ENCODE results near the gene CNOT2. TPM values are rescaled to one million over a fixed set of nuclear protein-coding genes. Genes with fewer than 3 reads are reported as not detected.

CNOT2 gene
- total and polyA plus RNA-seq, 2 donors: 42.5 to 296 TPM

- no peaks in the 10 kb centered on the region for H3K4me1 ChIP-seq (ENCODE audit: insufficient read depth)
- peaks cover 1% of the 10 kb centered on the region for H3K36me3 ChIP-seq (ENCODE audit: insufficient read depth)
- no peak overlapping the region for H3K27ac ChIP-seq (ENCODE audit: low read depth)
- DNase-seq (ENCODE audit: extremely low spot score): no peak
- no peak overlapping the region for H3K4me3 ChIP-seq (ENCODE audit: low read depth, low read length)
These were observed 89.0 kb downstream of the CNOT2 start for GRCh38 chr12:70332236-70332635.

GRCh38 chr12:70334742-70335141 lies 91.5 kb downstream of the CNOT2 start:
- Histone ChIP-seq H3K36me3 (ENCODE audit: insufficient read depth) (peaks cover 6% of the 10 kb centered on the region), H3K4me3 (ENCODE audit: low read depth, low read length) (no peak overlapping the region), H3K4me1 (ENCODE audit: insufficient read depth) (no peaks in the 10 kb centered on the region), H3K27ac (ENCODE audit: low read depth) (no peak overlapping the region)
- WGBS: 96% methylated on average over 8 of the region's 8 CpGs
- DNase-seq (ENCODE audit: extremely low spot score): no peak

- H3K4me1 ChIP-seq (ENCODE audit: insufficient read depth): no peaks in the 10 kb centered on the region
- peaks cover 9% of the 10 kb centered on the region for H3K36me3 ChIP-seq (ENCODE audit: insufficient read depth)
- no peak overlapping the region for H3K27ac ChIP-seq (ENCODE audit: low read depth)
- WGBS: 94% methylated on average over 2 of the region's 2 CpGs
- DNase-seq (ENCODE audit: extremely low spot score): no peak
- H3K4me3 ChIP-seq (ENCODE audit: low read depth, low read length): no peak overlapping the region
These were observed 95.3 kb downstream of the CNOT2 start for GRCh38 chr12:70338531-70338930.

GRCh38 chr12:70351076-70351475 lies 107.8 kb downstream of the CNOT2 start:
- Histone ChIP-seq H3K4me3 (ENCODE audit: low read depth, low read length) (no peak overlapping the region), H3K36me3 (ENCODE audit: insufficient read depth) (no peaks in the 10 kb centered on the region), H3K4me1 (ENCODE audit: insufficient read depth) (no peaks in the 10 kb centered on the region), H3K27ac (ENCODE audit: low read depth) (no peak overlapping the region)
- WGBS: 97% methylated on average over 2 of the region's 2 CpGs
- DNase-seq (ENCODE audit: extremely low spot score): no peak

- H3K27ac ChIP-seq (ENCODE audit: low read depth): no peak overlapping the region
- 90% methylated on average over 6 of the region's 6 CpGs for whole genome bisulfite sequencing
These were observed 110.8 kb downstream of the CNOT2 start for GRCh38 chr12:70353780-70354660.

GRCh38 chr12:70354787-70355186 lies 111.6 kb downstream of the CNOT2 start:
- no peak for DNase-seq (ENCODE audit: extremely low spot score)
- no peaks in the 10 kb centered on the region for H3K4me1 ChIP-seq (ENCODE audit: insufficient read depth)
- 76% methylated on average over 3 of the region's 3 CpGs for WGBS
- no peak overlapping the region for H3K4me3 ChIP-seq (ENCODE audit: low read depth, low read length)
- no peak overlapping the region for H3K27ac ChIP-seq (ENCODE audit: low read depth)
- H3K36me3 ChIP-seq (ENCODE audit: insufficient read depth): no peaks in the 10 kb centered on the region

More at GRCh38 chr12:70353780-70354660, 110.8 kb downstream of the CNOT2 start:
- H3K36me3 ChIP-seq (ENCODE audit: insufficient read depth): no peaks in the 10 kb centered on the region
- H3K4me3 ChIP-seq (ENCODE audit: low read depth, low read length): no peak overlapping the region
- H3K4me1 ChIP-seq (ENCODE audit: insufficient read depth): no peaks in the 10 kb centered on the region
- no peak for DNase-seq (ENCODE audit: extremely low spot score)

GRCh38 chr12:70355972-70356371 lies 112.7 kb downstream of the CNOT2 start:
- Histone ChIP-seq H3K36me3 (ENCODE audit: insufficient read depth) (no peaks in the 10 kb centered on the region), H3K27ac (ENCODE audit: low read depth) (no peak overlapping the region), H3K4me3 (ENCODE audit: low read depth, low read length) (no peak overlapping the region), H3K4me1 (ENCODE audit: insufficient read depth) (no peaks in the 10 kb centered on the region)
- no peak for DNase-seq (ENCODE audit: extremely low spot score)
- WGBS: 99% methylated on average over 4 of the region's 4 CpGs

GRCh38 chr12:70359458-70360197 lies 116.4 kb downstream of the CNOT2 start:
- Histone ChIP-seq H3K4me3 (ENCODE audit: low read depth, low read length) (no peak overlapping the region), H3K4me1 (ENCODE audit: insufficient read depth) (no peaks in the 10 kb centered on the region), H3K27ac (ENCODE audit: low read depth) (no peak overlapping the region), H3K36me3 (ENCODE audit: insufficient read depth) (no peaks in the 10 kb centered on the region)
- no peak for DNase-seq (ENCODE audit: extremely low spot score)
- 96% methylated on average over 1 of the region's 1 CpG for WGBS

GRCh38 chr12:70360218-70360617 lies 117.0 kb downstream of the CNOT2 start:
- DNase-seq (ENCODE audit: extremely low spot score): no peak
- H3K4me1 ChIP-seq (ENCODE audit: insufficient read depth): no peaks in the 10 kb centered on the region
- no peaks in the 10 kb centered on the region for H3K36me3 ChIP-seq (ENCODE audit: insufficient read depth)
- H3K27ac ChIP-seq (ENCODE audit: low read depth): no peak overlapping the region
- H3K4me3 ChIP-seq (ENCODE audit: low read depth, low read length): no peak overlapping the region

GRCh38 chr12:70364695-70365397 lies 121.6 kb downstream of the CNOT2 start:
- DNase-seq (ENCODE audit: extremely low spot score): no peak
- 30% methylated on average over 16 of the region's 16 CpGs for WGBS
- H3K27ac ChIP-seq (ENCODE audit: low read depth): no peak overlapping the region
- no peaks in the 10 kb centered on the region for H3K36me3 ChIP-seq (ENCODE audit: insufficient read depth)
- no peaks in the 10 kb centered on the region for H3K4me1 ChIP-seq (ENCODE audit: insufficient read depth)
- H3K4me3 ChIP-seq (ENCODE audit: low read depth, low read length): no peak overlapping the region

GRCh38 chr12:70365398-70365647 lies 122.1 kb downstream of the CNOT2 start:
- WGBS: 5% methylated on average over 6 of the region's 6 CpGs
- DNase-seq (ENCODE audit: extremely low spot score): no peak
- Histone ChIP-seq H3K27ac (ENCODE audit: low read depth) (no peak overlapping the region), H3K4me3 (ENCODE audit: low read depth, low read length) (peak overlapping the region; percentile 97), H3K4me1 (ENCODE audit: insufficient read depth) (no peaks in the 10 kb centered on the region), H3K36me3 (ENCODE audit: insufficient read depth) (no peaks in the 10 kb centered on the region)

GRCh38 chr12:70365648-70366518 lies 122.7 kb downstream of the CNOT2 start, which contains the start of gene KCNMB4:
TSS of gene KCNMB4 (plus strand) at chr12:70366290. CDS start at chr12:70366735, 445 bp downstream.
- Histone ChIP-seq H3K4me1 (ENCODE audit: insufficient read depth) (no peaks in the 10 kb centered on the region), H3K4me3 (ENCODE audit: low read depth, low read length) (peak within 1 kb of the TSS; percentile 97), H3K36me3 (ENCODE audit: insufficient read depth) (no peaks in the 10 kb centered on the region), H3K27ac (ENCODE audit: low read depth) (no peak within 1 kb of the TSS)
- under 1% methylated on average over 87 of the region's 88 CpGs for WGBS
- DNase-seq (ENCODE audit: extremely low spot score): no peak
